ENCODE measurements around the gene TNNT1. TPM values are rescaled to one million over a fixed set of nuclear protein-coding genes. Genes with fewer than 3 reads are reported as not detected.
"Not testable (repeated sequence)": the region's sequence is repeated elsewhere in the genome, so short reads cannot be mapped to it uniquely, and the experiment has no call there.

The TNNT1 gene
- total RNA-seq, 2 donors from 2014 or later: 13.7 to 25.6 TPM

DNA sequence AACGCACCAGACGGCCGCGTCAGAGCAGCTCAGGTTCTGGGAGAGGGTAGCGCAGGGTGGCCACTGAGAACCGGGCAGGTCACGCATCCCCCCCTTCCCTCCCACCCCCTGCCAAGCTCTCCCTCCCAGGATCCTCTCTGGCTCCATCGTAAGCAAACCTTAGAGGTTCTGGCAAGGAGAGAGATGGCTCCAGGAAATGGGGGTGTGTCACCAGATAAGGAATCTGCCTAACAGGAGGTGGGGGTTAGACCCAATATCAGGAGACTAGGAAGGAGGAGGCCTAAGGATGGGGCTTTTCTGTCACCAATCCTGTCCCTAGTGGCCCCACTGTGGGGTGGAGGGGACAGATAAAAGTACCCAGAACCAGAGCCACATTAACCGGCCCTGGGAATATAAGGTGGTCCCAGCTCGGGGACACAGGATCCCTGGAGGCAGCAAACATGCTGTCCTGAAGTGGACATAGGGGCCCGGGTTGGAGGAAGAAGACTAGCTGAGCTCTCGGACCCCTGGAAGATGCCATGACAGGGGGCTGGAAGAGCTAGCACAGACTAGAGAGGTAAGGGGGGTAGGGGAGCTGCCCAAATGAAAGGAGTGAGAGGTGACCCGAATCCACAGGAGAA lies 33.5 kb downstream of the TNNT1 start:
- no peak for DNase-seq
- ATAC-seq: no peak
- intact Hi-C loops (cut with DNase I): no loop called here

DNA sequence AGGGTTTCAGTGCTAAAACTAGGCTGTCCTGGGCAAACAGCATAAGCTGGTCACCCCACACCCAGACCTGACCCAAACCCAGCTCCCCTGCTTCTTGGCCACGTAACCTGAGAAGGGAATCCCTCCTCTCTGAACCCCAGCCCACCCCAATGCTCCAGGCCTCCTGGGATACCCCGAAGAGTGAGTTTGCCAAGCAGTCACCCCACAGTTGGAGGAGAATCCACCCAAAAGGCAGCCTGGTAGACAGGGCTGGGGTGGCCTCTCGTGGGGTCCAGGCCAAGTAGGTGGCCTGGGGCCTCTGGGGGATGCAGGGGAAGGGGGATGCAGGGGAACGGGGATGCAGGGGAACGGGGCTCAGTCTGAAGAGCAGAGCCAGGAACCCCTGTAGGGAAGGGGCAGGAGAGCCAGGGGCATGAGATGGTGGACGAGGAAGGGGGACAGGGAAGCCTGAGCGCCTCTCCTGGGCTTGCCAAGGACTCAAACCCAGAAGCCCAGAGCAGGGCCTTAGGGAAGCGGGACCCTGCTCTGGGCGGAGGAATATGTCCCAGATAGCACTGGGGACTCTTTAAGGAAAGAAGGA lies 34.4 kb downstream of the TNNT1 start:
- intact Hi-C loops (cut with DNase I): no loop called here
- DNase-seq: no peak
- ATAC-seq: no peak

DNA sequence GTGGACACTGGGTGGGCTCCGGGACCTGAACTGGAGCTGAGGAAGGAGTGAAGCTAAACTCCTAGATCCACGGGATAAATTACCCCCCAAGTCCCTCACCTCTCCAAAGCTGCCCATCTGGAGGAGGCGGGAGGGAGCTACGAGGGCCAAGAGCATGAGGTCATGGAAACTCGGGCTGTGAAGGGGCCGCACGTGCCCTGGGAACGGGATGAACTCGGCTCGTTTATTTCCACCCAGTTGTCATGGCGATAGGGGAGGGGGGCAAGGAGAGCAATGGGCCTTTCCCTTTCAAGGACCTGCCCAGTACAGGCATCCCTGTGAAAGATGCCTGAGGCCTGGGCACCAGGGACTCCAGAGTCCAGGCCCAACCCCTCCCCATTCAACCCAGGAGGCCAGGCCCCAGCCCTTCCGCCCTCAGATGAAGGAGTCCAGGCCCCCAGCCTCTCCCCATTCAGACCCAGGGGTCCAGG lies 35.4 kb downstream of the TNNT1 start:
- ATAC-seq: peak; percentile 27 to 50
- intact Hi-C loops (cut with DNase I): no loop called here

DNA sequence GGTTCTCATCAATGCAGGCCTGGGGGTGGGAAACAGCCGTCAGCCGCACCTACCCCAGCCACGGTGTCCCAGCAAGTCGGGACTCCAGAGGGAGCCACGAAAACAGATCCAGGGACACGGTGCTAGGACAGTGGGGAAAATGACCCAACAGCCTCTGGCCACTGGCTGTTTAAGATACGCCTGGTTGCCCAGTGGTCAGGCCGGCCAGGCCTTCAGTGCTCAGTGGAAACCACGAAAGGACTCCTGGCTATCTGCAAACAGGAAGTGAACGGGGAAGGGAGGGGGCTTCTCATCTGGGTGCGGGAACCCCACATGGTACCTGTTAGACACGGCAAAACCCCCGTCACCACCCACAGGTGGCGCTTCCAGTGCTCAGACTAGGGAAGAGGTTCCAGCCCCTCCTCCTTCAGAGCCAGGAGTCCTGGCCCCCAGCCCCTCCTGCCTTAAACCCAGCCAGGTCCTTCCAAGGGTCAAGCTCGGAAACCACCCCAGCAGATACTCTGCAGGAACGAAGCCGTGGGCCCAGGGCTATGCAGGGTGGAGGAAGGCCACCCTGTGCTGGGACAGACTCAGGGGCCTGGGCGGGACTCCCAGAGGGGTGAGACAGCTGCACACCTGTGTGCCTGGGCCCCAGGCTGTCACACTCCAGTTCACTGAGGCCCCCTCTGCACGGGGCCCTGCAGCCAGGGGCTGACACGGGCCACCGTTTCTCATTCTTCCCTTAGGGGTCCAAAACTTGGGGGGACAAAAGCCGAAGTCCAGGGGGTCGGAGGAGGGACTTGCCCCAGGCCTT lies 36.0 kb downstream of the TNNT1 start:
- no peak for DNase-seq
- intact Hi-C loops (cut with DNase I): no loop called here

More for the DNA sequence above, 35.4 kb downstream of the TNNT1 start:
- peak; percentile 95 for DNase-seq

DNA sequence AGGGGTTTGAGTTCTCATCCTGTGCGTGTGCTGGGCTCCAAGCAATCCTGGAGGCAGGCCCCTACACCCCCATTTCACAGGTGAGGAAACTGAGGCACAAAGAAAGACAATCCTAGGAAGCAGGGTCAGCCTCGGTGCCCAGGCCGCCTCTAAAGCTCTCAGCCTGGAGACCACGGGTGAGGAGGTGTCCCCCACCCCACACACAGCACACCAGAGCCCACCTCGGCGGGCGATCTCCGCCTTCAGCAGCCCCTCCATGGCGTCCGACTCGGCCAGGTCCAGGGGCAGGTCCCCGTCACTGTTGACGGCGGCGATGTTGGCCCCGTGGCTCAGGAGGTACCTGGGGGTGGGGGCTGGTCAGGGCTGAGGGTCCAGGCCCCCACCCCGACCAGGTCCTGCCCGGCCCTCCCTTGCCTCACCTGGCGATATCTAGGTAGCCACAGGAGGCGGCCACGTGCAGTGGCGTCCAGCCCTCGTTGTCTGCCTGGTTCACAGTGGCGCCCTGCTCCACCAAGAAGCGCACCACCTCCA lies 36.7 kb downstream of the TNNT1 start:
- no peak for DNase-seq
- no peak for ATAC-seq
- intact Hi-C loops (cut with DNase I): no loop called here

More for the DNA sequence above, 36.0 kb downstream of the TNNT1 start:
- no peak for ATAC-seq

DNA sequence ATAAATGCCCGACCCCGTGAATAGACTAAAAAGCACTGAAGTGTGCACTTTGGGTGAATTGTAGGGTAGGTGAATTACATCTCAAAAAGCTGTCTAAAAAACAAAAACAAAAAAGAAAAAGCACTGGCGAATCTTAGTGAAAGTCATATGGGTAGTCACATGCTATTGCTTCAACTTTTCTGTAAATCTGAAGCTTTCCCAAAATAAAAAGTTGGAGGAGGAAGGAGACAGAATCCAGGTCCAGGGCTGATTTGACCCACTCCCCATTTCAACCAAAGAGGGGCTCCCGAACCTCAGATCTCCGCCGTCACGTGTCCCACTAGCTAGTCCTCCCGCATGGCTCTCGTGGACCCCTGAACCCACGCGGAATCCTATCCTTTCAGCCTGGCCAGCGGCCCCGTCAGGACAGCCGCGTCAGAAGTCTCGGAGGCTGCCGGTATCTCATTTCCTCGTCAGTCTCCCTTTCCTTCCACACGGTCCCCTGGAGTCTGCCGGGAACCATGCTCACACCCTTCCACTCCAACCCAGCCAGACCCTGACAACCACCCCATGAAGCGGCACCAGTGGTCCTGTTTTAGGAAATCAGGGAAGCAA lies 37.7 kb downstream of the TNNT1 start:
- intact Hi-C loops (cut with DNase I): no loop called here
- peak; percentile 34 for DNase-seq

DNA sequence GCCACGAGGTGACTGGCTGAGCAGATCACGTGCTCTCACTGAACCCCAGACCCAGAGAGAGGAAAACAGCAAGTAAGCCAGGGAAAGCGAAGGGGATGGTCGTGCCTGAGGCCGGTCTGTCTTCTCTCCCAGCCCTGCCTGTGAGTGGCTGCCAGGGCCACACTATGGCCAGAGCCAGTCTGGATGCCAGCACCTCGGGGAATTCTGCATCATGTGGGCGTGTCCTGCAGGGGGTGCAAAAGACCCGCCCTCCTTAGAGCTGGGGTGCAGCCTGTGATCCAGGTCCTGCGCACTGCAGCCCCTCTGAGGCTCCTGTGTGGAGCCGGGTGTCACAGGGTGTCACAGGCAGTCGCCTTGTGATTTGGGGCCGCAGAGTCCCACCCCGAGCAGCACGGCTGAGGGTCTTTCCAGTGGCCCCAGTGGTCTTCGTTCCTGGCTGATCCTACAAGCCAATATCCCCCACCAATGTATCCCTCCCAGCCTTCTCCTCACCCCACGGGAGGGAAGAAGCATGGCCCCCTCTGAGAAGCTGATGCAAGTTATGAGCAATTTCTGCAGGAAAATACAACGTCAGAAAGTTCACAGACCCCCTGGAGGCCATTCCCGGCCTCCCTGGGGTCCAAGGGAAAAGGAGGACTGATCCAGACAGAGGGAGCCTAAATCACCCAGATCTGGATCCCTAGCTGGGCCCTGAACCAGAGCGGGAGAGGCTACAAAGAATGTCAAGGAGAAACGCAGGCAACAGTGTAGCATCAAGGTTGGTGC lies 39.3 kb downstream of the TNNT1 start:
- DNase-seq (no peak), ATAC-seq (no peak)
- intact Hi-C loops (cut with DNase I): no loop called here

More for the DNA sequence above, 37.7 kb downstream of the TNNT1 start:
- no peak for ATAC-seq

DNA sequence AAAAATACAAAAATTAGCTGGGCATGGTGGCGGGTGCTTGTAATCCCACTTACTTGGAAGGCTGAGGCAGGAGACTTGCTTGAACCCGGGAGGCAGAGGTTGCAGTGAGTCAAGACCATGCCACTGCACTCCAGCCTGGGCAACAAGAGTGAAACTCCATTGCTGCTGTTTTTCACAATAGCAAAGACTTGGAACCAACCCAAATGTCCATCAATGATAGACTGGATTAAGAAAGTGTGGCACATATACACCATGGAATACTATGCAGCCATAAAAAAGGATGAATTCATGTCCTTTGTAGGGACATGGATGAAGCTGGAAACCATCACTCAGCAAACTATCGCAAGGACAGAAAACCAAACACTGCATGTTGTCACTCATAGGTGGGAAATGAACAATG lies 41.8 kb downstream of the TNNT1 start:
- DNase-seq; ATAC-seq; intact Hi-C loops (cut with DNase I): not testable (repeated sequence)

DNA sequence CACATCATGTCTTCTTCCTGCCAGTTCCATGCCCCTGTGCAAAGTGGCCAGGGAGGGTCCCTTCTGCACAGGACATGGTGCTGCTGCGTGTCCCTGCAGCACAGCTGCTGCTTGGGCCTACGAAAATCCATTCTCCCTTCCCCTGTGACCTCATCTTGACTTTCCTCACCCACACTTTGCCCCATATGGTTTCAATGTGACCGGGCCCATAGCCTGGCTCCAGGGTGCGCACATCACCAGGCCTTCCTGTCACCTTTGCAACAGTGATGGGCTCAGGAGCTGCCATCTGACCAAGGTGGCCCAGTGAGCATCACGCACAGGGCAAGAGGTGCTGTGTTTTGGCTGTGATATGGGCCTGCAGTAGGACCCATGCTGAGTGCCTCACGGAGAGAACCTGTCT lies 42.4 kb downstream of the TNNT1 start:
- DNase-seq (no peak), ATAC-seq (no peak)
- intact Hi-C loops (cut with DNase I): no loop called here

DNA sequence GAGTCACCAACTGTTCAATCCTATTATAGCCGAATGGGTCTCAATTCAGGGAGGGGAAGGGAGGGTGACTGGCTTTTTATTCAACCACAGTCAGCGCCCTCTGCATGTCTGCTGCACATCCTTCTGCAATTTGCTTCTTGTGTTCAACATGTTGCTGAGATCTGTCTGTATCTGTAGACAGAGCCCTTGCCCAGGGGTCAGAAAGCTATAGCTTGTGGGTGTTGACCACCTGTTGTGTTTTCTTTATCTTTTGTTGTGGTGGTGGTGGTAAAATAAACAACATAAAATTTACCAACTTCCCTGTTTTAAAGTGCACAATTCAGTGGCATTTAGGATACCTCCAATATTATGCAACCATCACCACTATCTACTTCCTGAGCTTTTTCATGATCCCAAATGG lies 43.8 kb downstream of the TNNT1 start:
- intact Hi-C loops (cut with DNase I): no loop called here
- DNase-seq (no peak), ATAC-seq (no peak)

DNA sequence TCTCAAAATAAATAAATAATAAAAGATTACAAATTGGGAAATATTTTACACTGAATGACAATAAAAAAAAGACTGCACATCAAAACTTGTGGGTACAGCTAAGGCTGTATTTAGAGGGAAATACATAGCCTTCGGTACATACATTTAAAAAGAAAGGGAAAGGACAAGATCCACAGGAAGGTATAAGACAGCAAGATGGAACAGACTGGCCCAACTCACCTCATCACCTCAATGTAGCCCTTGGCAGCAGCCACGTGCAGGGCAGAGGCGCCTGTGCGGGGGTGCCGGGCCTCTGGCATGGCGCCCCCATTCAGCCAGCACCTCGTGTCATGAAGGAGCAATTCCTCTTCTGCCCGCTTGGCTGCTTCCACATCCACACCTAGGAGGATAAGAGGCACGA lies 45.8 kb downstream of the TNNT1 start:
- ATAC-seq: no peak

DNA sequence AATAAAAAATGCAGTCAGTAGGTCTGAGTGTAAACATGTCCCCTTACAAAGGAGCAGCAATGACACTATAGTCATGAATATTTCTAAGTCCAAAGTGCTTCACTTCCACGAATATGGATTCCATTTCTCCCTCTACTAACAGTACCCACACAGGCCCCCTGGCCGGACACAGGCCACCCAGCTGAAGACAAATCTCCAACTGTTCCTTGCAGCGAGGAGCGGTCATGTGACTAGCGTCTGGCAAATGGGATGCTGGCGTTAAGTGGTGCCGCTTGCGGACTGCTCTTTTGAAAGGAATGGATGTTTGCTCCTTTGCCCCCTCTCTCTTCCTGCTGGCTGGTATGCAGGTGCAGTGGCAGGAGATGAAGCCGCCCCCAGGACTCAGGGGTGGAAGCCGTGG lies 47.7 kb downstream of the TNNT1 start:
- intact Hi-C loops (cut with DNase I): no loop called here
- DNase-seq: no peak
- no peak for ATAC-seq

More for the DNA sequence above, 45.8 kb downstream of the TNNT1 start:
- no peak for DNase-seq
- intact Hi-C loops (cut with DNase I): no loop called here

DNA sequence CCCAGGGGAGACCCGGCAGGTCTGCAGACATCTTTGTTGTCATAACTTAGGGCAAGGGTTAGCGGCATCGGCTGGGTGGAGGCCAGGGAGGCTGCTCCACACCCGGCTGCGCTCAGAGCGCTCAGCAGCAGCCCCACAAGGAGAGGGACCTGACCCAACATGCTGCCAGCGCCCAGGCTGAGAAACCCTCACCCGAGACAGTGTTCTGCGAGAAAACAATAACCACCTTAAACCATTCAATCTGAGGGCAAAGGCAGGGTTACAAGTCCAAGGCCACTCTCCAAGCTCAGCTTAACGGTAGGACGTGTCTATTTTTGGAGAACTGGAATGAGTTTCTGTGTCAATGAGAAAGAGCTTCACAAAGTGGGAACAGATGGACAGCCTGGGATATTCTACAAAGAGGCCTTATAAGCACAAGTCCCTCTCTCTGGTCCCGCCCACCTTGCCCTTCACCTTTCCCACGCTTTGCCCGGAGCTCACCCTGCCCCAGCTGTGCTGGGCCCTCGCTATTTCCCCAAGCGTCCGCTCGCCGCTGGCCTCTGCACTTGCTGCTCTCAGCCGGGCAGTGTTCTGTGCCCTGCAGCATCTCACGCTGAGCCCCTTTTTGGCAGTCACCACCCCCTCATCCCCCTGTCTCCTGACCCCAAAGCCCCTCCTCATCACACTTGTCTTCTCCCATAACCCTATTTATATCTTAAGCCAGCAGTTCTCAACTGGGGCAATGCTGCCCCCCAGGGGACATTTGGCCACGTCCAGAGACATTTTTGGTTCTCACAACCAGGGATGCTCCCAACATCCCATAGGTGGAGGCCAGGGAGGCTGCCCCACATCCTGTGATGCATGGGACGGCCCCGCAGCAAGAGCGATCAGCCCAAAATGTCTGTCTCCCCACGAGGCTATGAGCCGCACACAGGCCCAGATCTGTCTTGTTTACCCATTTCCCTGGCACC lies 49.2 kb downstream of the TNNT1 start:
- no peak for DNase-seq
- peak; percentile 22 to 49 for ATAC-seq
- intact Hi-C loops (cut with DNase I): no loop called here

DNA sequence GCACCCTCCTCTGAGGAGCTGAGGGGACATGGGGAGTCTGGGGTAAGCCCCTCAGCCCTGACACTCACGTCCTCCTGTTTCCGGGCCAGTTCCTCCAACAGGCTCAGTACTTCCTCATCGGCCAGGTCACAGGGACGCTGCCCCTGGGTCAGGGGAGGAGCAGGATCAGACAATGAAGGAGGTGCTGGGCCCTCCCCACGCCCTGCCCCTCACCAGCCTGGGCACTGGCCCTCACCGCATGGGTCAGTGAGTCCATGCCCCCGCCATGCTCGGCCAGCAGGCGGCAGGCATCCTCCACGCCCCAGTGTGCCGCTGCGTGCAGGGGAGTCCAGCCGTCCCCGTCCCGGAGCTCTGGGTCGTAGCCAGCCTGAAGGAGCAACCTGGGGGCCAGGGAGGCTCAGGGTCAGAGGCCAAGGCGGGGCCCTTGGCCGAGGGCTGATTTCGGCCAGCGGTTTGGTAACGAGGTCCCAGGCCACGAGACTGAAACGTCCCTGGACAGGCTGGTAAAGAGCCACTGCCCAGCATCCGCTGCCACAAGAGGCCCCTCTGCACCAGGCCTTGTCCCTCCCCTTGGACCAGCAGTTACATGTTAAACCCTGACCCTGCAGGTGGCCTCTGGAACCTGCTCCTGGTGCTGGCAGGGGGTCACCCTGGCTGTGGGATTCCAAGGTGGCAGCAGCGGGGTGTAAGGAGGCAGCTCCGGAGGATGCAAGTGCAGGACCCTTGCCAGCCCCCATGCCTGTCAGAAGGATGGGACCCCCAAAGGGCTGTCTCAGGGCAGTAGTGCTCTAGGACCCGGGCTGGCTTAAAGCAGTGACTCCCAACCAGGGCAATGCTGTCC lies 50.1 kb downstream of the TNNT1 start:
- intact Hi-C loops (cut with DNase I): no loop called here
- peak; percentile 18 for DNase-seq
- peak in 1 of 2 donors; percentile 12 for ATAC-seq

DNA sequence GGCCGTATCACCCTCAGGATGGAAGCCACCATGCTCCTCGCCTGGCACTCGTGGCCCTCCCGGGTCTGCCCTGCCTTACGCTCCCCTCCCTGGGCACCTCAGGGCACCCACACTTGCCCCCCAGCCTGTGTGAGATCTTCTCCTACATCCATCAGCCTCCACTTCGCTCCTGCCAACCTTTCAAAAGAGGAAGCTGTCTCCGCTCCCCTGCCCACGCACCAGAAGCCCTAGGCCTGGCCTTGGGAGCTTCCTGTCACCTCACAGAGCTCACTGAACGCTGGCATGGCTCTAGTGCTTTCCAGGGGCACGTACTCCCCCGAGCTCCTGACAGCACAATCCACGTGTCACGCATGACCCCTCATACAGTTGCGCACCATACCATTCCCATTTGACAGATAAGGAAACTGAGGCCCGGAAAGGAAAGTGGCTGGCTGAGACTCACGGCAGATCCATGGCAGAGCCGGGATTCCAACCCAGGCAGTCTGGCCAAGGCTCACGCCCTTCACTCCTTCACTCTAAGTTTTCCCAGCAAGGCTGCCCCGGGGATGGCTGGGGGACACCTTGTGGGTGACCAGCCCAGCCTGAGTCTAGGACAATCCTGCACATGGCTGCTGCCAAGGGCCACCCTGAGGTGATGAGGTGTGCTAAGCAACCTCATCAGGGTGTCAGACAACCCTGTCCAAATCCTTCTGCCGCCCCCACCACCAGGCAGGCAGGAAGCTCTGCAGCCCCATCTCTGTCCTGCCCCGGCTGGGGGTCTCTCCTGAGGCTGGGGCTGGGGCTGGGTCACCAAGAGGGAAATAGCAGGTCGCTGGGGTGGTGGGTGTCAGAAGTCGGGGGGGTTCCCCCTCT lies 50.9 kb downstream of the TNNT1 start:
- DNase-seq: no peak
- intact Hi-C loops (cut with DNase I): no loop called here
- ATAC-seq: no peak

DNA sequence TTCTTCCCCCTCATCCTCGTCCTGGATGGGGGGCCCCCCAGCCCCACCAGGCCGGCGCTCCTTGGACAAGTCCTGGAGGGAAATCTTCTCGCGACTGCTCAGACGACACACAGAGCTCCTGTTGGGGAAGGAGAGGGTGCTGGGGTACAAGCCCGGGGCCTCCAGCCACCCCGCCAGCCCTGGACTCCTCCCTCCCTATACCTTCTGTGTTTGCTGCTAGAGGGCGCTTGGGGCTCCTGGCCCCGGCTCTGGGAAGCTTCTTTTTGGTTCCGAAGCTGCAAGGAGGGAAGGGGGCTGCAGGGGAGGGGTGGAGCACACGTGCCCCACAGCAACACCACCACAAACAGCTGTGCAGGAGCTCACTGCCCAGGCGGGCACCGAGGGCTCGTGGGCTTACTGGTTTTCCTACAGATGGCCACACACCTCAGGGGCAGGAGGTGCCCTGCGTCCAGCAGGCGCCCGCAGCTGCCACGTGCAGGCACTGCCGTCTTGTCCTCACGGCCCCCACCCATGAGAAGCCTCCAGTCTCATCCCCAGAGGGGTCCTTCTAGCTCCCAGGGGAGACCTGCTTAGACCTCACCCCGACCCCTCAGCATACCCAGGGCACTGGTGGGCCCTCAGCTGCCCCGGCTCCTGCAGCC lies 52.8 kb downstream of the TNNT1 start:
- intact Hi-C loops (cut with DNase I): no loop called here
- DNase-seq: peak; percentile 10
- ATAC-seq: no peak
